ENCODE measurements around the gene BUB1B.

The BUB1B gene

GRCh38 chr15:40183636-40184463 lies 23.0 kb downstream of the BUB1B start:
- DNase-seq: no peak

- no peak for DNase-seq
These were observed 29.7 kb downstream of the BUB1B start for GRCh38 chr15:40190591-40190990.

- DNase-seq: no peak
These were observed 32.1 kb downstream of the BUB1B start for GRCh38 chr15:40192942-40193341.

DNA sequence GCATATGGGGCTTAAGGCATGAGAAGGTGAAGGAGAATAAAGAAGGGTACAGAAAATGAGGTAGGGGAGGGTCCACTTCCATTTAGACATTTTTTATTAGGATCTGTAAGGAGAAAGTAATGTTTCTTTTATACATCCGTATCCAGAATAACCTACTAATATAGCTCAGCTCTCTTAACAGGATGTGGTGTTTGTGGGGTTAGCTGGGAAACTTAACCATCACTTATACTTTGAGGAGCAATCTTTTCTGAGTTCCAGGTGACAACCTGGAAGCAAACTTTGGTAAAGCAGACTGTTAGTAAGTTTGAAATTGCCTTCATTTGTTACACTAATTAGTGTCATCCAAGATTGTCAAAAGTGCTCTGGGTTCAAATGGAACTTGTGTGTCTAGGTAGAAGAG lies 36.6 kb downstream of the BUB1B start:
- no peak for DNase-seq

DNA sequence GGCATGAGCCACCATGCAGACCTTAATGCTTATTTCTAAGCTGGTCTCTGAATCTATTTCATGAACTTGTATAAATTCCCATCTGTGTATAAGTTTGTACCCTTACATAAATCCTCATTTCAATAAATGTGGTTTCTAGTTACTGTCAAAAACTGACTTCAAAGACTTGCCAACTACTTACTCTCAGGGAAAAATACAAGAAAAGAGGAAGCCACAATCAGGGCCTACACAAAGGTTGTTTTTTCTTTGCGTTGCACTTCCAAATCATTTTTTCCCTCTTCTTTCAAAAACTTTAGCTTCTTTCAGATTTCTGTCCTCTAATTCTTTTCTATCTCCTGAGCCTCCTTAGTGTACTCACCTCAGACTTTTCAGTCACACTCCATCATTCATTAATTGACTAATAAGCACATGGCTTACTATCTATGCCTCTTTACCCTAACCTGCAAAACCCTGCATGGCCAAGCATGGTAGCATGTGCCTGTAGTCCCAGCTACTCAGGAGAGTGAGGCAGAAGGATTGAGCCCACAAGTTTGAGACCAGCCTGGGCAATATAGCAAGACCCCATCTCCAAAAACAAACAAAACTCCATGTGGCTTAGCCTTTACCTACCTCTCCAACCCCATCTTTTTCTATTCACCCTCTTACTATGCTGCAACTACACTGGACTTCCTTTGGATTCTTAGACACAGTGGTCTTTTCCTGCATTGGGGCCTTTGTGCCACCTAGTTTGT lies 37.7 kb downstream of the BUB1B start:
- no peak for DNase-seq

DNA sequence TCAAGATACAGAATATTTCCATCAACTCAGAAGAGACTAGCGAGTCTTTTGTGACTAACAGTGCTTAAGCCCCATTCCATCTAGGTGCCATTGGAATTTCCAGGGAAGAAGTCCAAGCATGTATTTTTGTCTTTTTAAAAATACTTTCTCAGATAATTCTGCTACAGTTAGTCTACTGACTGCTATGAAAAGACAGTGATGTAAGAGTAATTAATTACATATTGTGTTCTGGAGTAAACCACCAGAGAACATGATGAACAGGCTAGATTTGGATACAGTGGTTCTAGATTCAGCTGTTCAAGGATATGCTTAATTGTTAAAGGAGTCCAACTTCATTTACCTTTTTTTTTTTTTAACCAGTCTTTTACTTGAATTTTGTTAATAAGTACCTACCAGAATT lies 43.2 kb downstream of the BUB1B start:
- DNase-seq: no peak

DNA sequence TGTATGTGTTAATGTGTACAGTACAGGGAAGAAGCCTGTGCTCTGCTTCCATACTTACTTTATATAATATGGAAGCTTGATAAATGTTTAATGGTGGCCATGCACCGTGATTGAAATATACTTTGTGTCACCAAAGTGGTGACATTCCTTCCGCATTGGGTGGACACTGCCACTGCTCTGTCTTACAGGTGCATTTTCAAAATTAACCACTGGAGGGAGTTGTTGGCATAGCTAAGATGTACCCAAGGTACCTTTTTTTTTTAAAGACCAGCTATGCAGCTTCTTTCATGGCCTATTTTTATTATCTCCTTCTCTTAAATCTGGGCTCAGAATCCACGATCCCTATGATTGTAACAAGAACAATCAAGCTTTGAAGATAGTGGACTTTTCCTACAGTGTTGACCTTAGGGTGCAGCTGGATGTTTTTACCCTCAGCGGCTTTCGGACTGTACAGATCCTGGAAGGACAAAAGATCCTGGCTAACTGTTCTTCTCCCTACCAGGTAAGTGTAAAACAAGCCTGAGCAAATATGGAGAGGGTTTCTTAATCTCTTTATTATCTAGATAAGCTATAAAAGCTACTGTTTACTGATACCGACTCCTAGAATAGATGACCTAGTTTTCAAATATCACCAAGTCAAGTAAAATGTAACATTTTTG lies 56.4 kb downstream of the BUB1B start:
- DNase-seq: peak; percentile 73

- no peak for DNase-seq
These were observed 58.9 kb downstream of the BUB1B start for GRCh38 chr15:40219801-40220200.

DNA sequence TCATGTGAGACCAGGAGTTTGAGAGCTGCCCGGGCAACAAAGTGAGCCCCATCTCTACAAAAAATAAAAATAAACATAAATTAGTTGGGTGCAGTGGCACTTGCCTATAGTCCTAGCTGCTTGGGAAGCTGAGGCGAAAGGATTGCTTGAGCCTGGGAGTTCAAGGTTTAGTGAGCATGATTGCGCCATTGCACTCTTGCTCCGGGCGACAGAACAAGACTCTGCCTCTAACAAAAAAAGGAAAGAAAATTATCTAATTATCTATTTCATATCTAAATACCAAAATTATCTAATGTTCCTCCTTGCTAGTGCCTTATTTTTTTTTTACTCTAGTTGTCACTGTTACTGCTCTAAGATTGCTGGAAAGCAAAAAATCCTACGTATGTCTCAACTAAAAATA lies 61.3 kb downstream of the BUB1B start:
- no peak for DNase-seq

DNA sequence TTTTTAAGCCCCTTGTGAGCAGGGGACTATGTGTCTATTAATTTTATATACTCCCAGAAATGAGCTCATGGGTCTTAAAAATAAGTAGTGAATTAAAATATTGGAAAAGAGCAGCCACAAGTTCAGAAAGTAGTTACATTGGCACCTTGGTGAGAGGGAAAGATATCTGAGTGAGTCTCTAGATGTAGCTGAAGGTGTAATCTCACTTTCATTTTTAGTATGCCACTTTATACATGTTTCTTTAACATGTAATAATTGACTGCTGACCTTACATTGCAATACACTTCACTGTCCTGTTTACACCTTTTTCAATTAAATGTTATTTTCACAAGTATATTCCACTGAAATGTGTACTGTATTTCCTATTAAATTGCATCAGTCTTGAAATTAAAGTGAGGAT lies 65.9 kb downstream of the BUB1B start:
- DNase-seq: no peak

GRCh38 chr15:40229316-40229715 lies 68.4 kb downstream of the BUB1B start:
- no peak for DNase-seq

GRCh38 chr15:40229956-40230355 lies 69.1 kb downstream of the BUB1B start:
- no peak for DNase-seq

DNA sequence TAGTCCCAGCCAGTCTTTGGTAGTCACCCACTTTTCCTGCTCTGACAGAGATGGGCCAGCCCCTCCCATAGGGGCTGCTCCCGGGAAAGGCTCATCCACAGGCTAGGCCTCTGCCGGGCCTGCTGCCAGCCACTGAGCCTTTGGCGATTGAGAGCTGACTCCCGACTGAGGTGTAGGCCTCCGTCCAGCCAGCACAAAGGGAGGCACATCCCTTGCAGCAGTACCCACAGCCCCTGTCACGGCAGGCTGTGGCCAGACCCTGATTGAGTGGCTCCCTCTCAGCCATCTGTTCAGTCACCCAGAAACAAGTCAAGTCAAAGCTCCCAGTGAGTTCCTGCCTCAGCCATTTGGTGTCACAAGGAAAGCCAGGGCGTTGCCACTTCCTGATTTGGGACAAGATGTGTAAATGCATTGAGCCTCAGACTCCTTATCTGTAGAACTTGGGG lies 71.8 kb downstream of the BUB1B start:
- no peak for DNase-seq

DNA sequence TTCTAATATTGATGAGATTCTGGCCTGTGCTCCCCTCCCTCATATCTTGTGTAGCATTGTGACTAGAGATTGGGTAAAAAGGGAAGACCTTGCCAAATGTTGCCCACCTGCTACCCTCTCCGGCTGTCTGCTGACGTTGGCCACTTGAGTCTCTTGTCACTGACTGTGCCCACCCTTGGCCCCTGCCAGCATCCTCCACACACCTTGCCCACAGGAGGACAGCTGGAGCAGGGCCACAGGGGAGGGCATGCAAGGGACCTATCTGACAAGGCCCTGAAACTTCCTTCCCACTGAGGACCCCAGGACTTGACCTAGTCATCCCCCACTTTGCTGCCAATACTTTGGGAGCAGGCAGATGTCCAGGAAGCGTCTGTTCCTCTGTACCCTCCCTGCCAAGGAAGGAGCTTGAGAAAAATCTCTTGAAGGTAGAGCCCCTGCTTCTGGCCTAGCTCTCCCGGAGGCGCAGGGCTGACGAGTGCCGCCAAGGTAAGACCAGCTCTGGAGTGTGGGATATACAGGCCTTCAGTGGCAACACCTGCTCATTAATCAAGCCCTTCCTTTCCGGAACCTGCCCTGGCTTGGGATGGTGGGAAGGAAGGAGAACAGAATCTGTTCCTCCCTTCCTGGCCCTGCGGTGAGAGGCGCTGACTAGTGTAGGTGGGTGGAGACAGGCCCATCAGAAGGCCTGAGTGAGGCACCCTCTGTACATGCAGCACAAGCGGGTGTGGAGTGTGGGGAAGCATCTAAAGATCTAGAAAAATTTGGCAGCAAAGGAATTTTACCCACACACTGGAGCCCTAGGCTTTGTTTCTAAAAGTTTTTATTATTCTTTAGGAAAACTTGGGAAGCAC lies 73.1 kb downstream of the BUB1B start:
- no peak for DNase-seq

GRCh38 chr15:40234783-40235182 lies 73.9 kb downstream of the BUB1B start:
- DNase-seq: peak; percentile 58

GRCh38 chr15:40235201-40235885 lies 74.5 kb downstream of the BUB1B start:
- peak; percentile 19 for DNase-seq

GRCh38 chr15:40238532-40239403 lies 77.9 kb downstream of the BUB1B start, which contains the start of gene PAK6:
Gene PAK6 (plus strand): TSS chr15:40239063. CDS start chr15:40264786, 25,723 bp downstream.
- peak; percentile 60 for DNase-seq

GRCh38 chr15:40239404-40239692 lies 78.5 kb downstream of the BUB1B start:
- no peak for DNase-seq

DNA sequence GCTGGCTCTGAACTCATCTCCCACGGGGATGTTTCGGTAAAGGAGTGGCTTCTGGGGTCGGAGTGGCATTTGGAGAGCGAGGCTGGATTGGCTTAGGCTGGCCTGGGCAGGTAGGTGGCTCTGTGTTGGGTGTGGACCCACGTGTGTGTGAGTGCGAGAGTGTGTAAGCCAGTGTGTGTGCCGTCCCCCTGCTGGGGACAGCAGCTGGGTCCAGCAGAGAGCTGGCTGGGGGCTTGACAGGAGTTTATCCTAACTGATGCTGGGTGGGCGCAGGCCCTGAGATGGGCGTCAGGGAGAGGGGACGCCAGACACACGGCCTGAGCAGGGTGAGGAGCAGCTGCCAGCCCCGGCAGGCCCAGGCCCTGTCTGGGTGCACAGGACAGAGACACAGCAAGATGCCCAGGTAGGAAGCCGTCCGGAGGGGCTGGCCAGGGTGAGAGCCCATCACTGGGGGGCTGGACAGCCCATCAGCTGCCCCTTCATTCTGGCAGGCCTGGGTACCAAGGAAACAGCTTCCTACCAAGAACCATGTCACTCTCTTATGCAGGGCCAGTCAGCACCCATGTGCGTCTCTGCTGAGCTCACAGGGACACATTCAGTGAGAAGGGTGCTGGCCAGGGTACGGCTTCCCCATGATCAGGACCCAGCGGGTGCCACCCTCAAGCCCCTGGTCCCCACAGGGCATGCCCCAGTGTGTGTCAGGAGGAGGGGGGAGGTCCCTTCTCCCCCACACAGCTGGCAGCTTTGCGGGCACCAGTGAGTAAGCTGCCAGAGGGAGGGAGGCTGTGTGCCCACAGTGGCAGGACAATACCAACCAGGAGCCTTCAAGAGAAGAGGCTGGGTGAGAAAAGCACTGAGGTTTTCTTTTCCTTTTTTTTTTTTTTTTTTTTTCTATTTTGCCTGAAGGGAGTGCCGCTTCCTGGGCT lies 79.1 kb downstream of the BUB1B start:
- no peak for DNase-seq

- no peak for DNase-seq
These were observed 79.9 kb downstream of the BUB1B start for GRCh38 chr15:40240619-40241221.
